HG03097 (cell line): ENCODE results near the gene SEPHS1.
"Not testable (repeated sequence)": the region's sequence is repeated elsewhere in the genome, so short reads cannot be mapped to it uniquely, and the experiment has no call there.

Source experiments
- ATAC-seq: cut with Tn5 transposase; IDR thresholded peaks from one replicate; pipeline ENCODE4 v1.9.1; 2021; ENCODE audit not compliant: unreplicated experiment, low FRiP score

Gene SEPHS1

DNA sequence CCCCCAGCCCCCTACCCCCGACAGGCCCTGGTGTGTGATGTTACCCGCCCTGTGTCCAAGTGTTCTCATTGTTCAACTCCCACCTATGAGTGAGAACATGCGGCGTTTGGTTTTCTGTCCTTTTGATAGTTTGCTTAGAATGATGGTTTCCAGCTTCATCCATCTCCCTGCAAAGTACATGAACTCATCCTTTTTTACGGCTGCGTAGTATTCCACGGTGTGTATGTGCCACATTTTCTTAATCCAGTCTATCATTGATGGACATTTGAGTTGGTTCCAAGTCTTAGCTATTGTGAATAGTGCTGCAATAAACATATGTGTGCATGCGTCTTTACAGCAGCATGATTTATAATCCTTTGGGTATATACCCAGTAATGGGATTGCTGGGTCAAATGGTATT lies 17.1 kb downstream of the SEPHS1 start:
- ATAC-seq: not testable (repeated sequence)

DNA sequence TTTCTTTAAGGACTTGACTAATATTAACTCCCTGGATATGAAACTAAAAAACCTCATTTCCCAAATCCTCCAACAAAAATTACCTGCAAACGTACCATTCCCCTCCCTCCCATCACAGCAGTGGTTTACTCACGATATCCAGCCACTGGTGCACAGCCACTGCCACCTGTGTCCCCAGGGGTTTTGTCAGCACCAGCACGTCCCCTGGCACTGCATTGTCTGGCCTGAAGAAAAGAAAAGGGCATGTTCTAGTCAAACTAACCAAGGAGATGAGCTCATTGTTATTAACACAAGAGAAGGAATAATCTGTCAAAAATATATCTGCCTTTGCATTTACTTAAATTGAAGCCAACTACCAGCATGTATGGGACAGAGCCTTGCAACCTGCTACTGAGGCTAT lies 18.5 kb downstream of the SEPHS1 start:
- no peak for ATAC-seq

- no peak for ATAC-seq
These were observed 19.5 kb downstream of the SEPHS1 start for GRCh38 chr10:13328613-13329012.

GRCh38 chr10:13328126-13328525 lies 20.0 kb downstream of the SEPHS1 start:
- ATAC-seq: no peak

DNA sequence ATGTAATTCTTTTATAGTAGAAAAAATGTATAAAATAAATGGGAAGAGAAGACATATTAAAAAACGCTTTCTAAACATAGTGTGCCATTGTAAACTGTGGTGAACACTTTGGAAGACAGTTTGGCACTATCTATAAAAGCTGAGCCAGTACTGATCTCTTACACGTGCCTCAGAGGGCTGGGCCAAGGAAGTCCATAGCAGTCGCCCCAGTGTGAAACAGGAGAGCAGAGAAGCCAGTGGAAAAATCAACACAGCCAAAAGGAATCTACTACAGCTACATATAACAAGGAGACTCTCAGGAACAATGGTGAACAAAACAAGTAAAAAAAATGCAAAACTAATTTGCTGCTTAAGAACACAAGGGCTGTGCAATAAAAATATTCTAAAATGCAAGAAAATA lies 20.6 kb downstream of the SEPHS1 start:
- no peak for ATAC-seq

DNA sequence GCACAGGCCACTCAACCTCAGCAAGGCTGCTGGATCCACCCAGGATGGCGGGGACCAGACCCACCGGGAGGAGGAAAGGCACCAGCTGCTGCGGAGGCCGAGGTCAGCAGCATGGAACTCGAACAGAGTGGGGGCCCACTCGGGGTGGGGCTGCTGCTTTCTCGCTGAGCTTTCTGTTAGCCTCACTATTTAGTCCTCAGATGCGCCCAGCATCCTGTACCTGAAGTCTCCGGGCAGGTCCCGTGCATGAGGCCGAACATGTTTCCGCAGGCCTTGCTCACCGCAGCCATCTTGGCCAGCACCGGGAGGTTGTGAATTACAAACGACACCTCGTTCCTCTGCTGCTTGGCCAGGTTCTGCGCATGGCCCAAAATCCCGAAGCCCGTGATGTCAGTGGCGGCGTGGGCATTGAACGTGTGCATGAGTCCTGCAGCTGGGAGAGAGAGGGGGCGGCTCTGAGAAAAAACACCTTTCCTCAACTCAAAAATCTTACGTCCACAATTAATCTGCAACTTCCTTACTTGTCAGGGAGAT lies 25.4 kb downstream of the SEPHS1 start:
- no peak for ATAC-seq

GRCh38 chr10:13321576-13321975 lies 26.5 kb downstream of the SEPHS1 start:
- ATAC-seq: no peak

- ATAC-seq: no peak
These were observed 28.9 kb downstream of the SEPHS1 start for GRCh38 chr10:13319166-13319565.

DNA sequence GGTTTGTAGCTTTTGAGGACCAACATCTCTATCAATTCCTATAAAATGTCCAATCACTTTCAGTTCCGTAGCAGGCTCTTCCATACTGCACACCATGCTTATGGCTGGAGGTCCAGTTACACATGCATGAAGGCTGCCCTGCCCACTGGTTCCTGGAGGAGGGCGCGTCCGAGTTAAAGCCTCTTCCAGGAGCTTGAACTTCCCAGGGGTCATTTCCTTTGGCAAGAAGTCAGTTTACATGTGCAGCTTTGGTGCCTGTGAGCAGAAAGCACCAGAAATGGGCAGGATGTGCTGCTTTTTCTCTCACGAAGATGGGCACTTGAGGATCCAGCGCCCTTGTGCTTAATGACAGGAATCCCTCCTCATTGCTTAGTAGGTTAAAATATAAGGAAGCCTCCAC lies 30.6 kb downstream of the SEPHS1 start:
- ATAC-seq: no peak

DNA sequence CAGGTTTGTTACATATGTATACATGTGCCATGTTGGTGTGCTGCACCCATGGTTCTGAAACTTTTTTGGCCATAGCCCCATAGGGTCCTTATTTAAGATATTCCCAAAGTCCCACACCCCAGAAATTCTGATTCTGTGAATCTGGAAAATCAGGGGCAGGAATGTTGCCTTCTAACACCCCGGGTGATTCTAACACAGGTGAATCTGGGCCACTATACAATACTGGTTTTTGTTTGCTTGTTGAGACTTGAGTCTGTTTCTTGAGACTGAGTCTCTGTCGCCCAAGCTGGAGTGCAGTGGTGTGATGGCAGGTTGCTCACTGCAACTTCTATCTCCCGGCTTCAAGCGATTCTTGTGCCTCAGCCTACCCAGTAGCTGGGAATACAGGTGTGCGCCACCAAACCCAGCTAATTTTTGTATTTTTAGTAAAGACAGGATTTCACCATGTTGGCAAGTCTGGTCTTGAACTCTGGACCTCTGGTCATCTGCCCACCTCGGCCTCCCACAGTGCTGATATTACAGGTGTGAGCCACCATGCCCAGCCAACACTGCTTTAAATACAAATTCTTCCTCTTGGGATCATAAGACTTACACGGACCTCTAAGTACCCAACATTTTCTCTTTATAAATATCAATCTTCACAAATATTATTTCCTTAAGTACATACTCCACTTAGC lies 31.3 kb downstream of the SEPHS1 start:
- no peak for ATAC-seq

- ATAC-seq: no peak
These were observed 32.7 kb downstream of the SEPHS1 start for GRCh38 chr10:13315361-13315760.

- ATAC-seq: no peak
These were observed 36.9 kb downstream of the SEPHS1 start for GRCh38 chr10:13311177-13311575.

DNA sequence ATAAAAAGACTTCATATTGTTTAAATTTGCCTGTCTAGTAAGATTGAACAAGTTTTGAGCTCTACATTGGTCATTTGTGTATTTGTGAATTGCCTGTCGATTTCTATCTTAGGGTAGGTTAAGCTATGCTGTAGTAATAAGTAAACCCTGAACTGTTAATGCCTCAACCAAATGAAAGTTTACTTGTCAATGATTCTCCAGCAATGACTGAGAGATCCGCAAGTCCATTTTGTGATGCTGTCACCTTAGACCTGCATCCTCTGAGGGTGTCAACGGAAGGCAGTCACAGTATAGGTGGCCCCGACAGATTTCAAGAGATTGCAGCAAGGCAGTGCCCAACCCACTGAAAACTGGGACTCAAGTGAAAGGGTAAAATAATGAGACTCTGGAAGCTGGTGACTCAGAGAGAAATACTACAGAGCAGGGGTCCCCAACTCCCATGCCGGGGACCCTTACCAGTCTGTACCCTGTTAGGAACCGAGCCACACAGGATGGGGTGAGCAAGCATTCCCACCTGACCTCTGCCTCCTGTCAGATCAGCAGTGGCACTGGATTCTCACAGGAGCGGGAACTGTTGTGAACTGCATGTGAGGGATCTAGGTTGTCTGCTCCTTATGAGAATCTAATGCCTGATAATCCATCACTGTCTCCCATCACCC lies 37.4 kb downstream of the SEPHS1 start:
- ATAC-seq: no peak

DNA sequence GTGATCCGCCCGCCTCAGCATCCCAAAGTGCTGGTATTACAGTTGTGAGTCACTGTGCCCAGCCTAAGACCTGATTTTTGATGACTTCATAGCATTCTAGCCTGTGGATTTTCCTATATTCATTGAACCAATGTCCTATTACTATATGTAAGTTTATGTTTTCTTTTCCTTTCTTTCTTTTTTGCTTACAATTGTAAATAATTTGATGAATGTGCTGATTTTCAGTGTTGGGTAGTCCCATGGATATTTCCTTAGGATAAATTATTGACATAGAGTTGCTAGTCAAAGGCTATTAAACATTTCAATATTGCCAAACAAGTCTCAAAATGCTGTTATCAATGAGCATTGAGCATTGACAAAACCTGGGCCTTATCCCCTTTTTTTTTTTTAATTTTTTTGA lies 38.3 kb downstream of the SEPHS1 start:
- ATAC-seq: no peak

- no peak for ATAC-seq
These were observed 40.0 kb downstream of the SEPHS1 start for GRCh38 chr10:13308096-13308495.

DNA sequence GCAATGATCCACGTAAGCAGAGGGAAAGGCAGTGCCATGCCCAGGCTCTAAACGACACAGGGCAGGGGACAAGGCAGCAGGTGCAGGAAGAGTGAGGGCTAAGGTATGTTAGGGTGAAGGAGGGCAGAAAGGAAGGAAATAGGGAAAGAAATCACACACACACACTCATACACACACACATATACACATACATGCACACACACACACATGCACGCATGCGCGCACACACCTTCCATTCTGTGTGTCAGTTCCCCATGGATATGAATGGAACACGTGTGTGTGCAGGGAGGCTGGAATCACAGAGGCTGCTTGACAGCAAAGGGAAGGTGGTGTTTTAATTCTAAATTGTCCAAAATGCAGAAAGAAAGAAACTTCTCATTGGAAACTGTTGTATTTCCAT lies 42.0 kb downstream of the SEPHS1 start:
- ATAC-seq: no peak

DNA sequence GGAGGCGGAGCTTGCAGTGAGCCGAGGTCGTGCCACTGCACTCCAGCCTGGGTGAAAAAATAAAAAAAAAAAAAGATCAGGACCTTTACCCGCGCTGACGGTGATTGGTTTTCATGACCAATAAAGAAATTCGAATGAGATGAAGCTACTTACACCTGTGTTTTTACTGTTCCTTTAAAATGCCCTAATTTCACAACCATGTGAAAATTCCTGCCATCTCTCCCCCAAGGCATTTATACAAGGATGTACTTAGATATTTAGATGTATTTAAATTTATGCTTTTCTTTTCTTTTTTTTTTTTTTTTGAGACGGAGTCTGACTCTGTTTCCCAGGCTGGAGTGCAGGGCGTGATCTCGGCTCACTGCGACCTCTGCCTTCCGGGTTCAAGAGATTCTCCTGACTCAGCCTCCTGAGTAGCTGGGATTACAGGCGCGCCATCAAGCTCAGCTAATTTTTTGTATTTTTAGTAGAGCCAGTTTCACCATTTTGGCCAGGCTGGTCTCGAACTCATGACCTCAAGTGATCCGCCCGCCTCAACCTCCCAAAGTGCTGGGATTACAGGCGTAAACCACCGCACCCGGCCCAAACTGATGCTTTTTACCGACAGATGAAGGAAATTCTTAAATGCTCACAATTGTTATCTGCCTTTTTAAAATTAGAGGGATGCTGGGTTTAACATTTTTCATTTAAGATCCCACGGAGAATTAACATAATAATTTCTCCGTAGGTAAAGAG lies 45.1 kb downstream of the SEPHS1 start:
- ATAC-seq: no peak

GRCh38 chr10:13299437-13300287 lies 48.4 kb downstream of the SEPHS1 start, which contains the start of gene PHYH:
Gene PHYH (minus strand): TSS chr10:13300064. CDS start chr10:13300042, 22 bp downstream.
- peak; percentile 57 for ATAC-seq

DNA sequence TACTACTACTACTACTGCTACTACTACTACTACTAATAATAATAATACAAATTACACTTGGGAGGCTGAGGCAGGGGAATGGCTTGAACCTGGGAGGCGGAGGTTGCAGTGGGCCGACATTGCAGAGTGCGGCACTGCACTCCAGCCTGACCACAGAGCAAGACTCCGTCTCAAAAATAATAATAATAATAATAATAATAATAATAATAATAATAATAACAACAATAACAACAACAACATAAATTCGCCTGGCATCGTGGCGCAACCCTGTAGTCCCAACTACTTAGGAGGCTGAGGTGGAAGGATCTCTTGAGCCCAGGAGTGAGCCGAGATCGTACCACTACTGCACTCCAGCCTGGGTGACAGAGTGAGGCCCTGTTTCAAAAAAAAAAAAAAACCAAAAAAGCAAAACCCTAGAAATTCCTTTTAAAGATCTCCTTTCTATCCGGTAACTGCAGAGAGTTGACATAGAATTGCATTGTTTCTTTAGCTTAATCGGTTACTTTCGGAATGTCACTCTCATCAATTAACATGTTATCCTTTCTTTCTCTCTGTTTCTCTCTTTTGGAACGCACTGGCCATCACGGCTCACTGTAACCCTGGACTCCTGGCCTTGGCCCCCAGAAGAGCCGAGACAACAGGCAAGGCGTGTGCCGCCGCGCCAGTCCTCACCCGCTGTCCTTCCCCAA lies 49.2 kb downstream of the SEPHS1 start:
- ATAC-seq: no peak

DNA sequence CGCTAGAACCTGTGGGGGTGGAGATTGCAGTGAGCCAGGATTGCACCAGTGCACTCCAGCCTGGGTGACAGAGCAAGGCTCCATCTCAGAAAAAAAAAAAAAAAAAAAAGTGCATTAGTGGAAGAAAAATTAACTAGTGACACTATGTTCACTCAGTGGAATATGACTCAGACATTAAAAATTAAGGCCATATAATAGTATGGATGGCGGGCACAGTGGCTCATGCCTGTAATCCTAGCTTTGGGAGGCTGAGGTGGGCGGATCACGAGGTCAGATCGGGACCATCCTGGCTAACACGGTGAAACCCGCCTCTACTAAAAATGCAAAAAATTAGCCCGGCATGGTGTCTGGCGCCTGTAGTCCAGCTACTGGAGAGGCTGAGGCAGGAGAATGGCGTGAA lies 51.6 kb downstream of the SEPHS1 start:
- no peak for ATAC-seq
